Measurements from ENCODE around the gene EIF4G2.
"Not testable (repeated sequence)": the region's sequence is repeated elsewhere in the genome, so short reads cannot be mapped to it uniquely, and the experiment has no call there.

EIF4G2 gene

GRCh38 chr11:10844356-10844755 lies 35.6 kb upstream of the EIF4G2 start:
- Histone ChIP-seq H3K27me3 (ENCODE audit: insufficient read depth, low read length) (no peaks in the 10 kb centered on the region), H3K36me3 (ENCODE audit: insufficient read depth, low read length) (no peaks in the 10 kb centered on the region), H3K4me3 (ENCODE audit: low read depth, low read length) (no peak overlapping the region), H2AFZ (ENCODE audit: low read length, unreplicated experiment) (no peak overlapping the region), H3K4me1 (ENCODE audit: control insufficient read depth, insufficient read depth, low read length, unreplicated experiment) (no peaks in the 10 kb centered on the region), H3K27ac (ENCODE audit: low read depth, low read length) (no peak overlapping the region), H3K79me2 (ENCODE audit: control insufficient read depth, insufficient read depth, low read length, unreplicated experiment) (no peaks in the 10 kb centered on the region)

GRCh38 chr11:10838881-10839280 lies 30.2 kb upstream of the EIF4G2 start:
- H2AFZ ChIP-seq (ENCODE audit: low read length, unreplicated experiment), result no peak overlapping the region
- H3K27me3 ChIP-seq (ENCODE audit: insufficient read depth, low read length), result no peaks in the 10 kb centered on the region
- H3K4me3 ChIP-seq (ENCODE audit: low read depth, low read length), result no peak overlapping the region
- no peaks in the 10 kb centered on the region for H3K79me2 ChIP-seq (ENCODE audit: control insufficient read depth, insufficient read depth, low read length, unreplicated experiment)
- no peaks in the 10 kb centered on the region for H3K4me1 ChIP-seq (ENCODE audit: control insufficient read depth, insufficient read depth, low read length, unreplicated experiment)
- H3K27ac ChIP-seq (ENCODE audit: low read depth, low read length), result no peak overlapping the region
- H3K36me3 ChIP-seq (ENCODE audit: insufficient read depth, low read length), result no peaks in the 10 kb centered on the region

GRCh38 chr11:10838083-10838482 lies 29.4 kb upstream of the EIF4G2 start:
- Histone ChIP-seq H2AFZ (ENCODE audit: low read length, unreplicated experiment) (no peak overlapping the region), H3K79me2 (ENCODE audit: control insufficient read depth, insufficient read depth, low read length, unreplicated experiment) (no peaks in the 10 kb centered on the region), H3K4me3 (ENCODE audit: low read depth, low read length) (no peak overlapping the region), H3K36me3 (ENCODE audit: insufficient read depth, low read length) (no peaks in the 10 kb centered on the region), H3K27me3 (ENCODE audit: insufficient read depth, low read length) (no peaks in the 10 kb centered on the region), H3K4me1 (ENCODE audit: control insufficient read depth, insufficient read depth, low read length, unreplicated experiment) (no peaks in the 10 kb centered on the region), H3K27ac (ENCODE audit: low read depth, low read length) (no peak overlapping the region)

DNA sequence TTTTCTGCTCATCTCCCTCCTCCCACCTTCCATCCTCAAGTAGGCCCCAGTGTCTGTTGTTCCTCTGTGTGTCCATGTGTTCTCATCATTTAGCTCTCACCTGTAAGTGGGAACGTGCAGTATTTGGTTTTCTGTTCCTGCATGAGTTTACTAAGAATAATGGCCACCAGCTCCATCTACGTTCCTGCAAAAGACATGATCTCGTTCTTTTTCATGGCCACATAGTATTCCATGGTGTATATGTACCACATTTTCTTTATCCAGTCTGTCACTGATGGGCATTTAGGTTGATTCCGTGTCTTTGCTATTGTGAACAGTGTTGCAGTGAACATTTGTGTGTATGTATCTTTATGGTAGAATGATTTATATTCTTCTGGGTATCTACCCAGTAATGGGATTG lies 28.2 kb upstream of the EIF4G2 start:
- not testable (repeated sequence) for H3K27ac ChIP-seq (ENCODE audit: low read depth, low read length); H3K4me3 ChIP-seq (ENCODE audit: low read depth, low read length); H3K4me1 ChIP-seq (ENCODE audit: control insufficient read depth, insufficient read depth, low read length, unreplicated experiment); H3K79me2 ChIP-seq (ENCODE audit: control insufficient read depth, insufficient read depth, low read length, unreplicated experiment); H2AFZ ChIP-seq (ENCODE audit: low read length, unreplicated experiment); H3K27me3 ChIP-seq (ENCODE audit: insufficient read depth, low read length); H3K36me3 ChIP-seq (ENCODE audit: insufficient read depth, low read length)

DNA sequence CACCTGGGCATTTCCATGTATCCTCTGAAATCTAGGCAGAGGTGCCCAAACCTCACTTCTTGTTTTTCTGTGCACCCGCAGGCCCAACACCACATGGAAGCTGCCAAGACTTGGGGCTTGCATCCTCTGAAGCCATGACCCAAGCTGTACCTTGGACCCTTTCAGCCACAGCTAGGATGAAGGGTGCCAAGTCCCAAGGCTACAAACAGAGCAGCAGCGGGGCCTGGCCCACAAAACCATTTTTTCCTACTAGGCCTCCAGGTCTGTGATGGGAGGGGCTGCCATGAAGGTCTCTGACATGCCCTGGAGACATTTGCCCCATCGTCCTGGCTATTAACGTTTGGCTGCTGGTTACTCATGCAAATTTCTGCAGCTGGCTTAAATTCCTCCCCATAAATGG lies 20.4 kb upstream of the EIF4G2 start:
- H3K27ac ChIP-seq (ENCODE audit: low read depth, low read length), result no peak overlapping the region
- H3K27me3 ChIP-seq (ENCODE audit: insufficient read depth, low read length), result no peaks in the 10 kb centered on the region
- H3K4me3 ChIP-seq (ENCODE audit: low read depth, low read length), result no peak overlapping the region
- H3K36me3 ChIP-seq (ENCODE audit: insufficient read depth, low read length), result no peaks in the 10 kb centered on the region
- H2AFZ ChIP-seq (ENCODE audit: low read length, unreplicated experiment), result no peak overlapping the region
- no peaks in the 10 kb centered on the region for H3K79me2 ChIP-seq (ENCODE audit: control insufficient read depth, insufficient read depth, low read length, unreplicated experiment)
- H3K4me1 ChIP-seq (ENCODE audit: control insufficient read depth, insufficient read depth, low read length, unreplicated experiment), result no peaks in the 10 kb centered on the region

DNA sequence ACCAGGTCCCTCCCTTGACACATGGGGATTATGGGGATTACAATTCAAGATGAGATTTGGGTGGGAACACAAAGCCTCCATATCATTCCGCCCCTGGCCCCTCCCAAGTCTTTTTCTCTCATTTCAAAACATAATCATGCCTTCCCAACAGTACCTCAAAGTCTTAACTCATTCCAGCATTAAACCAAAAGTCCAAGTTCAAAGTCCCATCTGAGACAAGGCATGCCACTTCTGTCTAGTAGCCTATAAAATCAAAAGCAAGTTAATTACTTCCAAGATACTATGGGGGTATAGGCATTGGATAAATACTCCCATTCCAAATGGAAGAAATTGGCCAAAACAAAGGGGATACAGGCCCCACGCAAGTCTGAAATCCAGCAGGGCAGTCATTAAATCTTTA lies 19.7 kb upstream of the EIF4G2 start:
- Histone ChIP-seq H3K27me3 (ENCODE audit: insufficient read depth, low read length) (no peaks in the 10 kb centered on the region), H2AFZ (ENCODE audit: low read length, unreplicated experiment) (no peak overlapping the region), H3K27ac (ENCODE audit: low read depth, low read length) (no peak overlapping the region), H3K4me3 (ENCODE audit: low read depth, low read length) (no peak overlapping the region), H3K36me3 (ENCODE audit: insufficient read depth, low read length) (no peaks in the 10 kb centered on the region), H3K4me1 (ENCODE audit: control insufficient read depth, insufficient read depth, low read length, unreplicated experiment) (no peaks in the 10 kb centered on the region), H3K79me2 (ENCODE audit: control insufficient read depth, insufficient read depth, low read length, unreplicated experiment) (no peaks in the 10 kb centered on the region)

- H3K36me3 ChIP-seq (ENCODE audit: insufficient read depth, low read length), result no peaks in the 10 kb centered on the region
- no peaks in the 10 kb centered on the region for H3K4me1 ChIP-seq (ENCODE audit: control insufficient read depth, insufficient read depth, low read length, unreplicated experiment)
- H3K27ac ChIP-seq (ENCODE audit: low read depth, low read length), result no peak overlapping the region
- no peaks in the 10 kb centered on the region for H3K79me2 ChIP-seq (ENCODE audit: control insufficient read depth, insufficient read depth, low read length, unreplicated experiment)
- H3K4me3 ChIP-seq (ENCODE audit: low read depth, low read length), result no peak overlapping the region
- H2AFZ ChIP-seq (ENCODE audit: low read length, unreplicated experiment), result no peak overlapping the region
- H3K27me3 ChIP-seq (ENCODE audit: insufficient read depth, low read length), result no peaks in the 10 kb centered on the region
These were observed 16.2 kb upstream of the EIF4G2 start for GRCh38 chr11:10824888-10825287.

- Histone ChIP-seq H3K27me3 (ENCODE audit: insufficient read depth, low read length) (no peaks in the 10 kb centered on the region), H3K36me3 (ENCODE audit: insufficient read depth, low read length) (no peaks in the 10 kb centered on the region), H3K4me1 (ENCODE audit: control insufficient read depth, insufficient read depth, low read length, unreplicated experiment) (no peaks in the 10 kb centered on the region), H3K4me3 (ENCODE audit: low read depth, low read length) (0 out of 2 replicates have a peak overlapping the region, but pooled peaks have one; percentile 8), H3K27ac (ENCODE audit: low read depth, low read length) (no peak overlapping the region), H2AFZ (ENCODE audit: low read length, unreplicated experiment) (peak overlapping the region; percentile 64), H3K79me2 (ENCODE audit: control insufficient read depth, insufficient read depth, low read length, unreplicated experiment) (no peaks in the 10 kb centered on the region)
These were observed 14.4 kb upstream of the EIF4G2 start for GRCh38 chr11:10823152-10823579.

GRCh38 chr11:10822491-10822890 lies 13.8 kb upstream of the EIF4G2 start:
- H3K27me3 ChIP-seq (ENCODE audit: insufficient read depth, low read length); H3K4me1 ChIP-seq (ENCODE audit: control insufficient read depth, insufficient read depth, low read length, unreplicated experiment); H3K4me3 ChIP-seq (ENCODE audit: low read depth, low read length); H3K27ac ChIP-seq (ENCODE audit: low read depth, low read length); H2AFZ ChIP-seq (ENCODE audit: low read length, unreplicated experiment); H3K79me2 ChIP-seq (ENCODE audit: control insufficient read depth, insufficient read depth, low read length, unreplicated experiment); H3K36me3 ChIP-seq (ENCODE audit: insufficient read depth, low read length): not testable (repeated sequence)

DNA sequence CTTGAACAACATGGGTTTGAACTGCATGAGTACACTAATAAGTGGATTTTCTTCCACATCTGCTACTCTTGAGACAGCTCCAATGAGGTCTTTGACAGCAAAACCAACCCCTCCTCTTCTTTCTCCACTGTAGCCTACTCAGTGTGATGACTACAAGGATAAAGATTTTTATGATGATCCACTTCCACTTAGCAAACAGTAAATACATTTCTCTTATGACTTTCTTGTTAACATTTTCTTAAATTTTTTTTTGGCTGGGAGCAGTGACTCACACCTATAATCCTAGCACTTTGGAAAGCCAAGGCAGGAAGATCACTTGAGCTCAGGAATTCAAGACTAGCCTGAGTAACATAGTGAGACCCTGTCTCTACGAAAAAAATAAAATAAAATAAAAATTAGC lies 9.9 kb upstream of the EIF4G2 start:
- Histone ChIP-seq H3K79me2 (ENCODE audit: control insufficient read depth, insufficient read depth, low read length, unreplicated experiment) (no peaks in the 10 kb centered on the region), H2AFZ (ENCODE audit: low read length, unreplicated experiment) (no peak overlapping the region), H3K4me1 (ENCODE audit: control insufficient read depth, insufficient read depth, low read length, unreplicated experiment) (no peaks in the 10 kb centered on the region), H3K27ac (ENCODE audit: low read depth, low read length) (no peak overlapping the region), H3K27me3 (ENCODE audit: insufficient read depth, low read length) (no peaks in the 10 kb centered on the region), H3K4me3 (ENCODE audit: low read depth, low read length) (no peak overlapping the region), H3K36me3 (ENCODE audit: insufficient read depth, low read length) (no peaks in the 10 kb centered on the region)

DNA sequence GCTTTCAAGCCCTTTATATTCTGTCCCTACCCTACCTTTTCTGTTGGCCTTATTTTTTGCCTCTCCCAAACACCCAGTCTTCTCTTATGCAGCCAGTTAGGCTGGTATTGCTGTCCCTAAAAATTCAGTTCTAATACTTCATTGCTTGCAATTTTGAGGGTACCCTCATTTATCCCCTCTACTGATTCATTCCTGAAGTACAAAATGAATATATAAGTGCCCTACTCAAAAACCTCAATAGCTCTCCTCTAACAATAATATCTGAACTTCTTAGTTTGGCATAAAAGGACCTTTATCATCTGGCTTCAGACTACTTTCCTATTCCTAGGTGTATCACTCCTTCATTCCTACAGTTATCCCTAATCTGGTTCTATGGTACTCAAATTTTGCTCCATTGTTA lies 5.2 kb upstream of the EIF4G2 start:
- H3K4me3 ChIP-seq (ENCODE audit: low read depth, low read length), result no peak overlapping the region
- no peak overlapping the region for H2AFZ ChIP-seq (ENCODE audit: low read length, unreplicated experiment)

More for the DNA sequence above, 5.2 kb upstream of the EIF4G2 start:
- no peaks in the 10 kb centered on the region for H3K27me3 ChIP-seq (ENCODE audit: insufficient read depth, low read length)
- no peak overlapping the region for H3K27ac ChIP-seq (ENCODE audit: low read depth, low read length)
- no peaks in the 10 kb centered on the region for H3K79me2 ChIP-seq (ENCODE audit: control insufficient read depth, insufficient read depth, low read length, unreplicated experiment)
- H3K36me3 ChIP-seq (ENCODE audit: insufficient read depth, low read length), result no peaks in the 10 kb centered on the region
- peaks cover 5% of the 10 kb centered on the region for H3K4me1 ChIP-seq (ENCODE audit: control insufficient read depth, insufficient read depth, low read length, unreplicated experiment)

Data from ACC112 (cell line).